ENCODE measurements around the gene GRM4. TPM values are rescaled to one million over a fixed set of nuclear protein-coding genes. Genes with fewer than 3 reads are reported as not detected.

GRM4 gene
- total and polyA plus RNA-seq, 10 donors = 0.02 to 0.26 (median 0.09) TPM; not detected in 3

- intact Hi-C loops (cut with DNase I; ENCODE audit: low total_unique reads) = no loop called here
- Histone ChIP-seq H3K27ac (no peak overlapping the region), H3K9me3 (no peaks in the 10 kb centered on the region), H3K27me3 (replicated peaks in 1 of 7) (no peaks in the 10 kb centered on the region), H3K4me3 (no peak overlapping the region), H3K36me3 (no peaks in the 10 kb centered on the region), H3K4me1 (peaks cover 0 to 9% (median 3%) of the 10 kb centered on the region in 6 donors)
- TF ChIP-seq POLR2A (IDR thresholded peaks at IDR 0.05) (no peak), POLR2AphosphoS5 (IDR thresholded peaks at IDR 0.05) (no peak), CTCF (IDR thresholded peaks at IDR 0.05 in 8 of 11, conservative IDR thresholded peaks at IDR 0.05 in 3 of 11) (no peak)
- peak; percentile 32 for DNase-seq
- WGBS, 5 donors = 60 to 87% (median 68%) methylated on average over 1 of the region's 1 CpG
Observed at GRCh38 chr6:33985947-33986346, 159.9 kb downstream of the GRM4 start.

DNA sequence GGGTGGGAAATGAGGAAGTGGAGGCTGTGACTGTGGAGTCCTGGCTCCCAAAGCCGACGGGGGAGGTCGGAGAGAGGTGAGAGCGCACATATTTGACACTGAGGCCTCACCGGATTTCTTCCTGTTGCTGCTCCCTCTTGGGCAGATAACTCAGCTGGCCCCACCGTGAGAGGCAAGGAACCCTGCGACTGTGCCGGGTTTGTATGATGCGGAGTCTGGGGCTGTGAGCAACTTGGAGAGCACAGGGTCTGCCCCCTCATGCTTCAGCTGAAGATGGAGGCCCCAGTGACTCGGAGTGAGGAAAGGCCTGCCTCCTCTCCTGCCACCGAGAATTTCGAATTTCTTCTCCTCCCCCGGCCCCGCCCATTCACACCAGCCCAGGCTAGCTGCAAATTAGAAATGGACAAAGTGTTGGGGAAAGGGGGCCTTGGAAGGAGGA lies 160.6 kb downstream of the GRM4 start:
- TF ChIP-seq POLR2A (IDR thresholded peaks at IDR 0.05) (no peak), CTCF (IDR thresholded peaks at IDR 0.05 in 8 of 11, conservative IDR thresholded peaks at IDR 0.05 in 3 of 11) (no peak), POLR2AphosphoS5 (IDR thresholded peaks at IDR 0.05) (no peak)
- Histone ChIP-seq H3K27ac (no peak overlapping the region), H3K36me3 (no peaks in the 10 kb centered on the region), H3K4me3 (no peak overlapping the region), H3K4me1 (peaks cover 0 to 9% (median 3%) of the 10 kb centered on the region in 6 donors), H3K9me3 (no peaks in the 10 kb centered on the region), H3K27me3 (replicated peaks in 1 of 7) (no peaks in the 10 kb centered on the region)
- DNase-seq = peak; percentile 36
- WGBS, 5 donors = 74 to 81% (median 81%) methylated on average over 14 of the region's 14 CpGs
- intact Hi-C loops (cut with DNase I; ENCODE audit: low total_unique reads) = no loop called here

GRCh38 chr6:33984466-33985312 lies 161.2 kb downstream of the GRM4 start:
- Histone ChIP-seq H3K27me3 (replicated peaks in 1 of 7) (no peaks in the 10 kb centered on the region), H3K4me3 (no peak overlapping the region), H3K27ac (no peak overlapping the region), H3K36me3 (no peaks in the 10 kb centered on the region), H3K4me1 (peaks cover 0 to 9% (median 3%) of the 10 kb centered on the region in 6 donors), H3K9me3 (no peaks in the 10 kb centered on the region)
- TF ChIP-seq CTCF (IDR thresholded peaks at IDR 0.05 in 8 of 11, conservative IDR thresholded peaks at IDR 0.05 in 3 of 11) = no peak
- no peak for TF ChIP-seq POLR2A (IDR thresholded peaks at IDR 0.05)
- TF ChIP-seq POLR2AphosphoS5 (IDR thresholded peaks at IDR 0.05) = no peak
- WGBS, 5 donors = 75 to 87% (median 79%) methylated on average over 21 of the region's 21 CpGs
- intact Hi-C loops (cut with DNase I; ENCODE audit: low total_unique reads) = no loop called here
- peak; percentile 71 for DNase-seq

DNA sequence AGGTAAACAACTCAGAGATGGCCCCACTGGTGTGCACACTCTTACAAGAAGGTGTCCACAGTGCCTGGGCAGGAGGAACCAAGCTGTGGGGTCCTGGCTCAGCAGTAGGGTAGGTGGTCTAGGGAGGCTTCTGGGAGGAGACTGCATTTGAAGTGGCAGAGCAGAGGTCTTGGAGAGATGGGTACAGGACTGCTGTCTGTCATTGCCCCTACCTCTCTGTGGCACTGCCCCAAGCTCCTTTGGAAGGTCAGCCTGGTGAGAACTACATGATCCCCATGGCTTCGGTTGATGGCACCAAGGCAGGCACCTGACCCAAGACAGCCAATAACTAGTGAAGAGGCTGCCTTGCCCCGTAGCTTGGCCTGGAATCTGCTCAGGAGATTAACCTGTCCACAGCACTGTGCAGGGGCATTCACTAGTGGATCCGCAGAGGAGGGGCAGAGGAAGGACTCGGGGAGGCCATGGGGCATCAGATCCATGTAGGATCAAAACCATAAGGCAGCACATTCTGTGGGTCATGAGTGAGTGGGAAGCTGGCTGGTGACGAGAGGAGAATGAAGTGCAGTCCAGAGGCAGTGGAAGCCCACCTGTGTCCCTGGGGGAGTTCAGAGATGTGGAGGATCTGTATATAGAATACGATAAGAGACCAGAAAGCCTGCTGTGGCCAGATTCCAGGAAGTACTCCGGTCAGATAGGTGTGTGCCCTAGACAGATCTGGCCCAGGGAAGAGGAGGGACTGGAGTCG lies 162.0 kb downstream of the GRM4 start:
- intact Hi-C loops (cut with DNase I; ENCODE audit: low total_unique reads) = no loop called here
- peaks cover 0 to 9% (median 3%) of the 10 kb centered on the region in 6 donors for H3K4me1 ChIP-seq
- H3K36me3 ChIP-seq = no peaks in the 10 kb centered on the region
- no peak overlapping the region for H3K4me3 ChIP-seq
- H3K27me3 ChIP-seq (replicated peaks in 1 of 7) = no peaks in the 10 kb centered on the region
- peak; percentile 38 for DNase-seq
- no peak for TF ChIP-seq POLR2A (IDR thresholded peaks at IDR 0.05)
- TF ChIP-seq CTCF (IDR thresholded peaks at IDR 0.05 in 8 of 11, conservative IDR thresholded peaks at IDR 0.05 in 3 of 11) = no peak
- no peak for TF ChIP-seq POLR2AphosphoS5 (IDR thresholded peaks at IDR 0.05)
- no peak overlapping the region for H3K27ac ChIP-seq
- no peaks in the 10 kb centered on the region for H3K9me3 ChIP-seq
- 84 to 94% (median 87%) methylated on average over 8 of the region's 8 CpGs for WGBS, 5 donors
